Gastroesophageal sphincter (tissue), 4 donors: ENCODE measurements around the gene ARID1B. TPM values are rescaled to one million over a fixed set of nuclear protein-coding genes. Genes with fewer than 3 reads are reported as not detected.
A peak's percentile ranks its signal among the peaks of the same experiment; 100 is the strongest.

Experiments used
- ATAC-seq: fragments of 150-250 bp; one replicate; pipeline ENCODE4 v1.9.1; 2016; ENCODE audit warnings: mild to moderate bottlenecking, moderate library complexity
- H3K27ac ChIP-seq, 4 donors: fragments of 200-600 bp; sonication (generic) in 3 of 4; 1 replicate in 3 of 4; 2 replicates in 1 of 4; pipeline ENCODE4 v1.5.1; 2016 to 2019
- H3K27me3 ChIP-seq: fragments of 200-600 bp; sonication (generic); one replicate; pipeline ENCODE4 v1.5.1; 2019
- H3K36me3 ChIP-seq, 2 donors: fragments of 200-600 bp; sonication (generic); one replicate each; pipeline ENCODE4 v1.5.1; 2019; ENCODE audit warnings: control low read depth in 1 of 2
- H3K4me1 ChIP-seq, 3 donors: fragments of 200-600 bp; sonication (generic); 1 replicate in 2 of 3; 2 replicates in 1 of 3; pipeline ENCODE4 v1.5.1; 2016 to 2019; ENCODE audit warnings: control low read depth in 2 of 3
- H3K4me3 ChIP-seq, 2 donors: fragments of 200-600 bp; sonication (generic); one replicate each; pipeline ENCODE4 v1.5.1; 2019; ENCODE audit warnings: mild to moderate bottlenecking in 1 of 2, moderate library complexity in 1 of 2
- H3K9me3 ChIP-seq, 3 donors: fragments of 200-600 bp; sonication (generic); one replicate each; pipeline ENCODE4 v1.5.1; 2017 to 2019; ENCODE audit warnings: control low read depth in 2 of 3
- CTCF ChIP-seq, 4 experiments: fragments of 200-600 bp in 2 of 4; fragments of 450-650 bp in 2 of 4; sonication (generic) in 1 of 4; IDR thresholded peaks; one replicate each; pipeline ENCODE4 v1.5.1; 2017 to 2019; ENCODE audit warnings: antibody characterized with exemption in 4 of 4, mild to moderate bottlenecking in 2 of 4, moderate library complexity in 2 of 4
- EP300 ChIP-seq: sonication (generic); formaldehyde crosslinking; IDR thresholded peaks from one replicate; pipeline ENCODE4 v1.6.1; 2017; ENCODE audit warnings: antibody characterized with exemption, mild to moderate bottlenecking
- POLR2A ChIP-seq, 2 donors: fragments of 450-650 bp; IDR thresholded peaks; one replicate each; pipeline ENCODE4 v1.6.1; 2017; ENCODE audit warnings: antibody characterized with exemption in 2 of 2, mild to moderate bottlenecking in 2 of 2, moderate library complexity in 1 of 2
- POLR2AphosphoS5 ChIP-seq: sonication (generic); formaldehyde crosslinking; IDR thresholded peaks from one replicate; pipeline ENCODE4 v1.6.1; 2017; ENCODE audit warnings: antibody characterized with exemption
- WGBS, 2 donors: methylation state at CpG; one replicate each; pipeline ENCODE4 v1.1.5; 2018; ENCODE audit warnings: low coverage in 1 of 2; 5-methylcytosine and 5-hydroxymethylcytosine counted together
- total RNA-seq, 4 donors: library from RNA; depleted of rRNA; stranded (reverse); fragments of >200 nt; gene quantifications; one replicate each; pipeline ENCODE4 v1.1.0, GENCODE V29; 2016

The ARID1B gene
- total RNA-seq, 4 donors from 2014 or later, result 40.0 to 106 (median 79.7) TPM

DNA sequence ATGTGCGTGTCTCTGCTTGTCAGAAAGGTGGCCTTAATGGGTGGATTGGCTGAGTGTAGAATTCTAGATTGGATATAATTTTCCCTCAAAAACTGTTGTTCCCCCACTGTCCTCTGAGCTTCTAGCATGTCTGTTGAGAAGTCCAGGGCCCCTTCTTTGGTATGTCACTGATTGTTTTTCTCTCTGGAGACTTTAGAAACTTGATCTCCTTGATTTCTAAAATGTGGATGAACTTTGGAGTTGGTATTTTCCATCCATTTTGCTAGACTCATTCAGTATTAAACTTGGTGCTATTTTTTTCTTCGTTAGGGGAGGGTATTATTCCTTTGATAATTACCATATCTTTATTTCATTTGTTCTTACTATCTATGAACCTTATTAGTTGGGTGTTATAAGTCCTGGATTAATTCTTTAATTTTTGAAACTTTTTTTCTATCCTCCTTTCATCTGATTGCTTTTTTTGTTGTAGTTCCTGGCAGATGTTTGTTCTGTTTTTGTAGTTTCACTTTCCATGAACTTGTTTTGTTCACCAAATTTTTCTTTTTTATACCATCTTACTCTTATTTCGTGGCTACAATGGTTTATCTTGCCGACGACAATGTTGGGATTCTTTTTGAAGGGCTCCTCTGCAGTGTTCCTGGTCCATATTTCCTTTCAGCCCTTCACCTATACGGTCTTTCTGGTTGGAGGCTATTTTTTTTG is 68.4 kb downstream of the ARID1B start:
- no peak overlapping the region for H3K27ac ChIP-seq
- 82 to 84% methylated on average over 5 to 6 of the region's 6 CpGs for WGBS, 2 donors
- TF ChIP-seq POLR2AphosphoS5, result no peak
- TF ChIP-seq EP300, result no peak
- TF ChIP-seq CTCF (IDR thresholded peaks at IDR 0.05), result no peak
- no peak for TF ChIP-seq POLR2A (IDR thresholded peaks at IDR 0.05)
- no peaks in the 10 kb centered on the region for H3K9me3 ChIP-seq
- no peak overlapping the region for H3K4me3 ChIP-seq
- H3K36me3 ChIP-seq, result no peaks in the 10 kb centered on the region
- peaks cover 29 to 98% (median 30%) of the 10 kb centered on the region in 3 donors for H3K4me1 ChIP-seq
- ATAC-seq, result no peak
- no peaks in the 10 kb centered on the region for H3K27me3 ChIP-seq

GRCh38 chr6:156846845-156847599 is 69.8 kb downstream of the ARID1B start:
- H3K4me1 ChIP-seq, result peaks cover 29 to 100% (median 29%) of the 10 kb centered on the region in 3 donors
- WGBS, 2 donors, result 41 to 62% methylated on average over 5 to 6 of the region's 6 CpGs
- peak overlapping the region in 2 of 4 donors; percentile 20 to 39 for H3K27ac ChIP-seq
- no peak for ATAC-seq
- no peaks in the 10 kb centered on the region for H3K9me3 ChIP-seq
- H3K4me3 ChIP-seq, result no peak overlapping the region
- no peaks in the 10 kb centered on the region for H3K27me3 ChIP-seq
- no peaks in the 10 kb centered on the region for H3K36me3 ChIP-seq
- TF ChIP-seq EP300 (no peak), POLR2A (IDR thresholded peaks at IDR 0.05) (no peak), POLR2AphosphoS5 (no peak), CTCF (IDR thresholded peaks at IDR 0.05) (no peak)

- Histone ChIP-seq H3K36me3 (no peaks in the 10 kb centered on the region), H3K9me3 (no peaks in the 10 kb centered on the region), H3K4me1 (peaks cover 22 to 100% (median 33%) of the 10 kb centered on the region in 3 donors), H3K4me3 (no peak overlapping the region), H3K27ac (peak overlapping the region in 3 of 4 donors; percentile 39 to 44 (median 39)), H3K27me3 (no peaks in the 10 kb centered on the region)
- TF ChIP-seq EP300, result no peak
- TF ChIP-seq POLR2A (IDR thresholded peaks at IDR 0.05), result no peak
- no peak for TF ChIP-seq POLR2AphosphoS5
- no peak for TF ChIP-seq CTCF (IDR thresholded peaks at IDR 0.05)
- 30 to 37% methylated on average over 3 of the region's 3 CpGs for WGBS, 2 donors
- no peak for ATAC-seq
These were observed 70.9 kb downstream of the ARID1B start for GRCh38 chr6:156848123-156848522.

DNA sequence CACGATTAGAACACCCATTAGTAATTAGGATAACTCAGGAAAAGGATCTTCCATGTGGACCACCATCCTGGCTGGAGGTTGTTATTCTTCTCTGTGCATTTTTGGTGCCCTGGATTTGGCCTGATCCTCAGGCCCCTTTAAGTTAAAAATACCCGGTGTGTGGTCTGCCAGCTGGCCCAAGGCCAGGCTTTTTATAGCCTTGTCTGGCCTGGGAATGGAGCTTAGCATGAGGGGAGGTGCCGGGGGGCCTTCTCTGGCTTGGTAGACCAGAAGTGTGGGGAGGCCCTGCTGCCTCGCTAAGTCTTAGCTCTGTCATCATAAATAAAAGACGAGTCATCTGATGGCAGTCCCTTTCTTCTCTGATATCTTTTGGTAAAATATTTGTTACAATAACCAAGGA is 71.4 kb downstream of the ARID1B start:
- H3K4me3 ChIP-seq, result no peak overlapping the region
- 0 to 3% methylated on average over 4 of the region's 5 CpGs for WGBS, 2 donors
- H3K36me3 ChIP-seq, result no peaks in the 10 kb centered on the region
- H3K9me3 ChIP-seq, result no peaks in the 10 kb centered on the region
- ATAC-seq, result no peak
- H3K4me1 ChIP-seq, result peaks cover 22 to 100% (median 31%) of the 10 kb centered on the region in 3 donors
- peak overlapping the region in 3 of 4 donors; percentile 39 to 44 (median 39) for H3K27ac ChIP-seq
- H3K27me3 ChIP-seq, result no peaks in the 10 kb centered on the region
- TF ChIP-seq CTCF (IDR thresholded peaks at IDR 0.05) (no peak), POLR2AphosphoS5 (no peak), POLR2A (IDR thresholded peaks at IDR 0.05) (no peak), EP300 (no peak)
